Measurements from ENCODE around the gene PRPF4. TPM values are rescaled to one million over a fixed set of nuclear protein-coding genes. Genes with fewer than 3 reads are reported as not detected.

The PRPF4 gene
- total RNA-seq, 2 experiments from 2014 or later: 65.9 to 66.3 TPM

DNA sequence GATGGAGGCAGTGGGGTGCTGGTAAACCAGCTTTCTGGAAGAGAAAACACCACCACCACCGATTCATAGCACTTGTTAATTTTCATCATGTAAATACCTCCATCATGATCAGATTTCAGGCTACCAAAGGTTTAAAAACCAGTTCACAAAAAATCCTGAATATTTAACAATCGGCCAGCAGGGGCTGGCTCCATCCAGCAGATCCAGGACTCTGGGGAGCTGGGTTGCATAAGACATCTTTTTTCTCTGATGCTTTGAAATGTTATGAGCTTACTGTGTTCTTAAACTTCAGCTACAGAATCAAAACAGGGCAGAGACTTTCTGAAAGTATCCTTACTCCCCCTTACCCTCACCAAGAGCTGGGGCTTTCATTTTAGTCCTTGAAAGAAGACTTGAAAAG is 42.3 kb downstream of the PRPF4 start:
- no peaks in the 10 kb centered on the region for H3K9me3 Mint-ChIP-seq
- H3K4me1 Mint-ChIP-seq: no peaks in the 10 kb centered on the region
- DNase-seq: no peak
- no peaks in the 10 kb centered on the region for H3K27me3 Mint-ChIP-seq
- no peak overlapping the region for H3K4me3 Mint-ChIP-seq
- peaks cover 2% of the 10 kb centered on the region for H3K36me3 Mint-ChIP-seq
- no peak overlapping the region for H3K27ac Mint-ChIP-seq

DNA sequence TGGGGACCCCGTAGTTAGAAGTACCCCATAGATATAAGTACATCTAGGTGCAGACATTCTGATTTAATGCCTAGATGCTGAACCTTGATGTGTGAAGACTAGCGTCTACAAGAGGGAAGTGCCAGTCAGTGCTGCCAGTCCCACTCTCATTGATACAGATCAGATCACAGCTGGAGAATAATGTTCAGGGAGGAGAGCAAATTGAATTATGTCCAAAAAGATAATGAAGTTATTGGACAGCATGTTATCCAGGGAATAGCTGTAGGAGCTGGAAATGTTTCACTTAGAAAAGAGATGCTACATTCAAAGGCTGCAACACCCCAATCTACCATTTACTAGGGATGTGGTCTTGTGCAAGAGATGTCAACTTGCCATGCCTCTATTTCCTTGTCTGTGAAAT is 43.6 kb downstream of the PRPF4 start:
- no peak overlapping the region for H3K27ac Mint-ChIP-seq
- H3K9me3 Mint-ChIP-seq: no peaks in the 10 kb centered on the region
- no peak overlapping the region for H3K4me3 Mint-ChIP-seq
- peaks cover 2% of the 10 kb centered on the region for H3K36me3 Mint-ChIP-seq
- no peaks in the 10 kb centered on the region for H3K27me3 Mint-ChIP-seq
- DNase-seq: no peak
- no peaks in the 10 kb centered on the region for H3K4me1 Mint-ChIP-seq

GRCh38 chr9:113320051-113320450 is 44.6 kb downstream of the PRPF4 start:
- Mint-ChIP-seq H3K9me3 (no peaks in the 10 kb centered on the region), H3K36me3 (peaks cover 2% of the 10 kb centered on the region), H3K27me3 (no peaks in the 10 kb centered on the region), H3K4me1 (no peaks in the 10 kb centered on the region), H3K27ac (no peak overlapping the region), H3K4me3 (no peak overlapping the region)
- DNase-seq: no peak

GRCh38 chr9:113322671-113323070 is 47.2 kb downstream of the PRPF4 start:
- Mint-ChIP-seq H3K4me3 (no peak overlapping the region), H3K27ac (no peak overlapping the region), H3K4me1 (no peaks in the 10 kb centered on the region), H3K9me3 (no peaks in the 10 kb centered on the region), H3K27me3 (no peaks in the 10 kb centered on the region), H3K36me3 (peaks cover 2% of the 10 kb centered on the region)
- DNase-seq: no peak

DNA sequence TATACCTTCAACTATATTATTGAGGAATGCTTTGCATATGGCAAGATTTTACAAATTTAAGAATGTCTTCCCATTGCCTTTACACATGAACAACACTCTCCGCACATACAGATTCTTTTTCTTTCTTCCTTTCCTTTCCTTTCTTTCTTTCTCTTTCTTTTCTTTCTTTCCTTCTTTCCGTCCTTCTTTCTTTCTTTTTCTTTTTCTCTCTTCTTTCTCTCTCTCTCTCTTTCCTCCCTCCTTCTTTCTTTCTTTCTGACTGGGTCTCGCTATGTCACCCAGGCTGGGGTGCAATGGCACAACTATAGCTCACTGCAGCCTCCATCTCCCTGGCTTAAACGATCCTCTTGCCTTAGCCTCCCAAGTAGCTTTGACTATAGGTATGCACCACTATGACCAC is 50.8 kb downstream of the PRPF4 start:
- H3K27me3 Mint-ChIP-seq: no peaks in the 10 kb centered on the region
- no peaks in the 10 kb centered on the region for H3K36me3 Mint-ChIP-seq
- H3K4me3 Mint-ChIP-seq: no peak overlapping the region
- H3K9me3 Mint-ChIP-seq: no peaks in the 10 kb centered on the region
- no peaks in the 10 kb centered on the region for H3K4me1 Mint-ChIP-seq
- no peak overlapping the region for H3K27ac Mint-ChIP-seq
- DNase-seq: no peak

- H3K27ac Mint-ChIP-seq: no peak overlapping the region
- no peak overlapping the region for H3K4me3 Mint-ChIP-seq
- no peaks in the 10 kb centered on the region for H3K9me3 Mint-ChIP-seq
- H3K4me1 Mint-ChIP-seq: no peaks in the 10 kb centered on the region
- DNase-seq: no peak
- H3K27me3 Mint-ChIP-seq: no peaks in the 10 kb centered on the region
- H3K36me3 Mint-ChIP-seq: no peaks in the 10 kb centered on the region
Observed at GRCh38 chr9:113328045-113328782, 52.8 kb downstream of the PRPF4 start.

GRCh38 chr9:113331780-113332179 is 56.3 kb downstream of the PRPF4 start:
- Mint-ChIP-seq H3K4me1 (no peaks in the 10 kb centered on the region), H3K36me3 (no peaks in the 10 kb centered on the region), H3K4me3 (no peak overlapping the region), H3K9me3 (no peaks in the 10 kb centered on the region), H3K27me3 (no peaks in the 10 kb centered on the region), H3K27ac (no peak overlapping the region)
- no peak for DNase-seq

GRCh38 chr9:113337714-113338113 is 62.3 kb downstream of the PRPF4 start:
- H3K36me3 Mint-ChIP-seq: no peaks in the 10 kb centered on the region
- DNase-seq: no peak
- peaks cover 2% of the 10 kb centered on the region for H3K9me3 Mint-ChIP-seq
- no peak overlapping the region for H3K27ac Mint-ChIP-seq
- H3K4me1 Mint-ChIP-seq: peaks cover 25% of the 10 kb centered on the region
- peaks cover 6% of the 10 kb centered on the region for H3K27me3 Mint-ChIP-seq
- no peak overlapping the region for H3K4me3 Mint-ChIP-seq

GRCh38 chr9:113340011-113340699 is 64.7 kb downstream of the PRPF4 start, which contains the start of gene WDR31:
Gene WDR31 (minus strand): TSS chr9:113340275. CDS start chr9:113332022, 8,253 bp downstream.
- peaks cover 38% of the 10 kb centered on the region for H3K4me1 Mint-ChIP-seq
- peaks cover 6% of the 10 kb centered on the region for H3K27me3 Mint-ChIP-seq
- DNase-seq: peak; percentile 86
- peak within 1 kb of the TSS; percentile 87 for H3K4me3 Mint-ChIP-seq
- peak within 1 kb of the TSS; percentile 65 for H3K27ac Mint-ChIP-seq
- peaks cover 2% of the 10 kb centered on the region for H3K9me3 Mint-ChIP-seq
- H3K36me3 Mint-ChIP-seq: no peaks in the 10 kb centered on the region

GRCh38 chr9:113341712-113342410 is 66.4 kb downstream of the PRPF4 start:
- peak overlapping the region; percentile 69 for H3K27ac Mint-ChIP-seq
- H3K27me3 Mint-ChIP-seq: peaks cover 6% of the 10 kb centered on the region
- peak overlapping the region; percentile 27 for H3K4me3 Mint-ChIP-seq
- peaks cover 47% of the 10 kb centered on the region for H3K4me1 Mint-ChIP-seq
- peaks cover 2% of the 10 kb centered on the region for H3K9me3 Mint-ChIP-seq
- no peaks in the 10 kb centered on the region for H3K36me3 Mint-ChIP-seq
- DNase-seq: peak; percentile 39

Other genes with a start within 250 kb of the PRPF4 start
- gene ZFP37, start 218.9 kb upstream of the PRPF4 start, total RNA-seq: 1 to 10 TPM; 1.7 to 2.5 TPM
- 1 to 10 TPM; 3.2 to 3.4 TPM for gene SLC31A2, start 124.7 kb upstream of the PRPF4 start, total RNA-seq
- gene FKBP15, start 54.4 kb upstream of the PRPF4 start, total RNA-seq: 10 to 100 TPM; 28.4 to 28.5 TPM
- gene SLC31A1, start 54.1 kb upstream of the PRPF4 start, total RNA-seq: 10 to 100 TPM; 16.7 to 16.8 TPM
- gene CDC26, start 86 bp upstream of the PRPF4 start, total RNA-seq: 10 to 100 TPM; 35.1 to 41.8 TPM
- gene RNF183, start 27.7 kb downstream of the PRPF4 start, total RNA-seq: not detected
- 1 to 10 TPM; 2.4 to 2.9 TPM for gene WDR31, start 64.6 kb downstream of the PRPF4 start, total RNA-seq
- 10 to 100 TPM; 11.7 to 12.2 TPM for gene BSPRY, start 73.9 kb downstream of the PRPF4 start, total RNA-seq
- 10 to 100 TPM; 12.2 to 14.4 TPM for gene HDHD3, start 101.3 kb downstream of the PRPF4 start, total RNA-seq
- 10 to 100 TPM; 12.9 to 14.9 TPM for gene ALAD, start 125.6 kb downstream of the PRPF4 start, total RNA-seq
- 10 to 100 TPM; 94.2 to 97.8 TPM for gene POLE3, start 135.0 kb downstream of the PRPF4 start, total RNA-seq
- 1 to 10 TPM in 1 of 2 experiments, under 1 TPM in 1; 0.99 to 1.0 TPM for gene C9orf43, start 135.1 kb downstream of the PRPF4 start, total RNA-seq
- gene RGS3, start 188.1 kb downstream of the PRPF4 start, total RNA-seq: 10 to 100 TPM; 61.7 to 65.0 TPM